Neural progenitor cell (in vitro differentiated cells): ENCODE data around the gene AOC2.

ENCODE experiments used
- EZH2 ChIP-seq: fragments of 200-600 bp; sonication (generic); IDR thresholded peaks from 2 replicates; pipeline ENCODE4 v1.6.1; 2017; ENCODE audit warnings: antibody characterized with exemption, mild to moderate bottlenecking, moderate library complexity
- EZH2phosphoT487 ChIP-seq: fragments of 200-600 bp; sonication (generic); IDR thresholded peaks from 2 replicates; pipeline ENCODE4 v1.6.1; 2017; ENCODE audit warnings: antibody characterized with exemption
- TF ChIP-seq, protein P1 (sequence below): fragments of 200-600 bp; sonication (generic); IDR thresholded peaks from 2 replicates; pipeline ENCODE4 v1.5.1; 2017; ENCODE audit warnings: antibody characterized with exemption, mild to moderate bottlenecking

DNA sequence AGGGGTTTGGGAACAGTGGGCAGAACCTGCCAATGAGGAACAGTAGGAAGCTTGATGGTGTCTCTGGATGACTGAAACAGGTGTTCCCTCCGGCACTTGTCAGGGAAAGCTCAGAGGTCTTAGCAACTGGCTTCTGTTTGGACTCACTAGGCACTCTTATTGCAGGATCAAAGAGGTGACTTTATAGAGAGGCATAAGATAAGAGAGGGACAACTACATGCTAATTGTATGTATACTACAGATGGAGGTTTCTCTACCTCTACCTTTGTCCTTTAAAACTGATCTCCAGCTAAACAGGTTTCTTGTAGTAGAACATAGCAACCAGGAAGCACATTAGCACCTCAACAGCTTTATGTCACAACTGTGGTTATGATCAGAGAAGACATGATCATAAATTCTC lies 38.1 kb upstream of the AOC2 start:
- TF ChIP-seq, protein P1, sequence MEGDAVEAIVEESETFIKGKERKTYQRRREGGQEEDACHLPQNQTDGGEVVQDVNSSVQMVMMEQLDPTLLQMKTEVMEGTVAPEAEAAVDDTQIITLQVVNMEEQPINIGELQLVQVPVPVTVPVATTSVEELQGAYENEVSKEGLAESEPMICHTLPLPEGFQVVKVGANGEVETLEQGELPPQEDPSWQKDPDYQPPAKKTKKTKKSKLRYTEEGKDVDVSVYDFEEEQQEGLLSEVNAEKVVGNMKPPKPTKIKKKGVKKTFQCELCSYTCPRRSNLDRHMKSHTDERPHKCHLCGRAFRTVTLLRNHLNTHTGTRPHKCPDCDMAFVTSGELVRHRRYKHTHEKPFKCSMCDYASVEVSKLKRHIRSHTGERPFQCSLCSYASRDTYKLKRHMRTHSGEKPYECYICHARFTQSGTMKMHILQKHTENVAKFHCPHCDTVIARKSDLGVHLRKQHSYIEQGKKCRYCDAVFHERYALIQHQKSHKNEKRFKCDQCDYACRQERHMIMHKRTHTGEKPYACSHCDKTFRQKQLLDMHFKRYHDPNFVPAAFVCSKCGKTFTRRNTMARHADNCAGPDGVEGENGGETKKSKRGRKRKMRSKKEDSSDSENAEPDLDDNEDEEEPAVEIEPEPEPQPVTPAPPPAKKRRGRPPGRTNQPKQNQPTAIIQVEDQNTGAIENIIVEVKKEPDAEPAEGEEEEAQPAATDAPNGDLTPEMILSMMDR: no peak
- TF ChIP-seq EZH2: no peak
- TF ChIP-seq EZH2phosphoT487: no peak
